GM12891 (cell line): ENCODE data around the gene USP43.

Experiments used
- PAX5 ChIP-seq: IDR thresholded peaks from 2 replicates; pipeline ENCODE4 v1.6.1; 2011; ENCODE audit warnings: low read length, moderate library complexity, mild to moderate bottlenecking; ENCODE audit not compliant: insufficient read depth, severe bottlenecking
- POLR2A ChIP-seq: IDR thresholded peaks from 2 replicates; pipeline ENCODE4 v1.6.1; 2011; ENCODE audit warnings: low read depth, low read length, control low read depth
- POLR2AphosphoS5 ChIP-seq: IDR thresholded peaks from 2 replicates; pipeline ENCODE4 v1.6.1; 2011; ENCODE audit warnings: low read depth, low read length, control low read depth
- TAF1 ChIP-seq: IDR thresholded peaks from 2 replicates; pipeline ENCODE4 v1.6.1; 2011; ENCODE audit warnings: low read depth, low read length, control low read depth

GRCh38 chr17:9763643-9764042 is 118.3 kb downstream of the USP43 start:
- TF ChIP-seq POLR2A (no peak), POLR2AphosphoS5 (no peak), TAF1 (no peak), PAX5 (no peak)
